OCI-LY1 (cell line): ENCODE measurements around the gene KRTCAP2.

Experiments used
- EZH2 ChIP-seq: fragments of 200-600 bp; sonication (generic), shearing (Covaris generic); IDR thresholded peaks from 2 replicates; pipeline ENCODE4 v1.8.0; 2017; ENCODE audit warnings: borderline replicate concordance, mixed run types, mild to moderate bottlenecking, antibody characterized with exemption, low read length, moderate library complexity, mixed read lengths
- TF ChIP-seq, protein P1 (sequence below): fragments of 200-600 bp; sonication (generic), shearing (Covaris generic); IDR thresholded peaks from 2 replicates; pipeline ENCODE4 v1.5.1; 2017; ENCODE audit warnings: mild to moderate bottlenecking, antibody characterized with exemption, low read length, moderate library complexity, mixed read lengths

DNA sequence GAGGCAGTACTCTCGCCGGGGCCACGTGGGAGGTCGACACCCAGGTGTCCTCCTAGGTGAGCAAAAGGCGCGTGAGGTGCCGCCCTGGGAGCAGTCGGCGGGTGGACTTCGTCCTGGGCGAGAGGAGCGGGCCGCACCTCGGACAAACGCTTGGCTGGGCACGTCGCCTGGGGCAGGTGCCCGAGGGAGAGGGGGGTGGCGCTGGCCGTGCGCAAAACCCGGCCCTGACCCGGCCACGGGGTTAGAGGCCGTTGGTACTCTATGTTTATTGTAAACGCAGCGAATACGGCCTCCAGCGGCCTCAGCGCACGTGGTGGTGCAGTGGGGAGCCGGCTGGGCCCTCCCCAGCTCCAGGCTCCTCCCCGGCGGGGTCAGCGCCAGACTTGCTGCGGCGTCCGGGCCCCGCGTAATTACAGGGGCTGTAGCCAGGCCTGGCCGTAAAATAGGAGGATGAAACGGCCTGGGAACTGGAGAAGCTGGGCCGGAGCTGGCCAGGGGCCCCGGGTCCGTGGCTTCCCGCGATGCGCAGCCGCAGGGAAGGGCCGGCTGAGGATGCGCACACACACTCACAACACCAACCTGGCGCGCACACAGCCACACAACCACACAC is 47.1 kb downstream of the KRTCAP2 start:
- no peak for TF ChIP-seq EZH2
- TF ChIP-seq, protein P1, sequence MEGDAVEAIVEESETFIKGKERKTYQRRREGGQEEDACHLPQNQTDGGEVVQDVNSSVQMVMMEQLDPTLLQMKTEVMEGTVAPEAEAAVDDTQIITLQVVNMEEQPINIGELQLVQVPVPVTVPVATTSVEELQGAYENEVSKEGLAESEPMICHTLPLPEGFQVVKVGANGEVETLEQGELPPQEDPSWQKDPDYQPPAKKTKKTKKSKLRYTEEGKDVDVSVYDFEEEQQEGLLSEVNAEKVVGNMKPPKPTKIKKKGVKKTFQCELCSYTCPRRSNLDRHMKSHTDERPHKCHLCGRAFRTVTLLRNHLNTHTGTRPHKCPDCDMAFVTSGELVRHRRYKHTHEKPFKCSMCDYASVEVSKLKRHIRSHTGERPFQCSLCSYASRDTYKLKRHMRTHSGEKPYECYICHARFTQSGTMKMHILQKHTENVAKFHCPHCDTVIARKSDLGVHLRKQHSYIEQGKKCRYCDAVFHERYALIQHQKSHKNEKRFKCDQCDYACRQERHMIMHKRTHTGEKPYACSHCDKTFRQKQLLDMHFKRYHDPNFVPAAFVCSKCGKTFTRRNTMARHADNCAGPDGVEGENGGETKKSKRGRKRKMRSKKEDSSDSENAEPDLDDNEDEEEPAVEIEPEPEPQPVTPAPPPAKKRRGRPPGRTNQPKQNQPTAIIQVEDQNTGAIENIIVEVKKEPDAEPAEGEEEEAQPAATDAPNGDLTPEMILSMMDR, result no peak
